ENCODE measurements around the gene CFAP251. TPM values are rescaled to one million over a fixed set of nuclear protein-coding genes. Genes with fewer than 3 reads are reported as not detected.
"Not testable (repeated sequence)": the region's sequence is repeated elsewhere in the genome, so short reads cannot be mapped to it uniquely, and the experiment has no call there.

The CFAP251 gene
- 0.92 and 1.5 TPM in 2 replicates for total RNA-seq (ENCODE audit: low replicate concordance)

- Histone ChIP-seq H3K79me2 (ENCODE audit: low read depth) (no peaks in the 10 kb centered on the region), H3K36me3 (no peaks in the 10 kb centered on the region), H3K4me2 (peak within 1 kb of the TSS; percentile 79), H4K20me1 (ENCODE audit: low read depth) (peaks cover 18% of the 10 kb centered on the region), H2AFZ (replicated peaks) (no peak within 1 kb of the TSS), H3K4me3 (peak within 1 kb of the TSS; percentile 48), H3K9ac (no peak within 1 kb of the TSS), H3K27me3 (no peaks in the 10 kb centered on the region), H3K9me3 (ENCODE audit: low read depth) (no peaks in the 10 kb centered on the region), H3F3A (ENCODE audit: low read depth) (peaks cover 34% of the 10 kb centered on the region), H3K27ac (no peak within 1 kb of the TSS), H3K4me1 (peaks cover 22% of the 10 kb centered on the region)
- peak; percentile 59 for TF ChIP-seq CTCF (IDR thresholded peaks at IDR 0.05)
- no peak for TF ChIP-seq EZH2phosphoT487 (IDR thresholded peaks at IDR 0.05)
- TF ChIP-seq EZH2 (IDR thresholded peaks at IDR 0.05) = no peak
- peak; percentile 94 for DNase-seq (ENCODE audit: low spot score)
- Mint-ChIP-seq H3K4me1 (peaks cover 31% of the 10 kb centered on the region), H3K27ac (no peak within 1 kb of the TSS), H3K4me3 (peak within 1 kb of the TSS; percentile 77), H3K36me3 (peaks cover 8% of the 10 kb centered on the region), H3K9me3 (no peaks in the 10 kb centered on the region), H3K27me3 (ENCODE audit: insufficient read depth, low read depth) (peaks cover 2% of the 10 kb centered on the region)
Observed at GRCh38 chr12:121917950-121918678, at the start of gene CFAP251. TSS of gene CFAP251 (plus strand) at chr12:121918592. CDS start at chr12:121921306, 2,714 bp downstream.

GRCh38 chr12:121869229-121869628 is 49.2 kb upstream of the CFAP251 start:
- H3K36me3 ChIP-seq; H3K4me3 ChIP-seq; H3K9me3 Mint-ChIP-seq; H3K79me2 ChIP-seq (ENCODE audit: low read depth); H3K9me3 ChIP-seq (ENCODE audit: low read depth); H3K27ac Mint-ChIP-seq; H3K9ac ChIP-seq; H3K27me3 ChIP-seq; H3K4me1 Mint-ChIP-seq; H3K4me2 ChIP-seq; H3F3A ChIP-seq (ENCODE audit: low read depth); H4K20me1 ChIP-seq (ENCODE audit: low read depth); H2AFZ ChIP-seq (replicated peaks); H3K27me3 Mint-ChIP-seq (ENCODE audit: insufficient read depth, low read depth); H3K36me3 Mint-ChIP-seq; H3K27ac ChIP-seq; H3K4me3 Mint-ChIP-seq; DNase-seq (ENCODE audit: low spot score); H3K4me1 ChIP-seq: not testable (repeated sequence)

- Histone ChIP-seq H3K4me2 (no peak overlapping the region), H4K20me1 (ENCODE audit: low read depth) (no peaks in the 10 kb centered on the region), H3K9me3 (ENCODE audit: low read depth) (no peaks in the 10 kb centered on the region), H3K4me1 (no peaks in the 10 kb centered on the region), H2AFZ (replicated peaks) (no peak overlapping the region), H3K4me3 (no peak overlapping the region), H3K36me3 (no peaks in the 10 kb centered on the region), H3K27me3 (no peaks in the 10 kb centered on the region), H3F3A (ENCODE audit: low read depth) (no peaks in the 10 kb centered on the region), H3K9ac (no peak overlapping the region), H3K27ac (no peak overlapping the region), H3K79me2 (ENCODE audit: low read depth) (no peaks in the 10 kb centered on the region)
- no peaks in the 10 kb centered on the region for H3K36me3 Mint-ChIP-seq
- no peaks in the 10 kb centered on the region for H3K9me3 Mint-ChIP-seq
- no peak for TF ChIP-seq CTCF (IDR thresholded peaks at IDR 0.05)
- peaks cover 2% of the 10 kb centered on the region for H3K4me1 Mint-ChIP-seq
- no peak overlapping the region for H3K4me3 Mint-ChIP-seq
- DNase-seq (ENCODE audit: low spot score) = no peak
- peaks cover 8% of the 10 kb centered on the region for H3K27me3 Mint-ChIP-seq (ENCODE audit: insufficient read depth, low read depth)
- no peak overlapping the region for H3K27ac Mint-ChIP-seq
Observed at GRCh38 chr12:121871467-121871866, 46.9 kb upstream of the CFAP251 start.

GRCh38 chr12:121872546-121873215 is 45.7 kb upstream of the CFAP251 start:
- no peak overlapping the region for H3K27ac Mint-ChIP-seq
- TF ChIP-seq EZH2 (IDR thresholded peaks at IDR 0.05) (no peak), CTCF (IDR thresholded peaks at IDR 0.05) (no peak), EZH2phosphoT487 (IDR thresholded peaks at IDR 0.05) (no peak)
- no peak overlapping the region for H3K4me3 Mint-ChIP-seq

More at GRCh38 chr12:121872546-121873215, 45.7 kb upstream of the CFAP251 start:
- Histone ChIP-seq H3K4me3 (no peak overlapping the region), H3K36me3 (no peaks in the 10 kb centered on the region), H3K27ac (no peak overlapping the region), H3K9ac (no peak overlapping the region), H3F3A (ENCODE audit: low read depth) (no peaks in the 10 kb centered on the region), H3K4me2 (no peak overlapping the region), H3K79me2 (ENCODE audit: low read depth) (no peaks in the 10 kb centered on the region), H4K20me1 (ENCODE audit: low read depth) (no peaks in the 10 kb centered on the region), H3K4me1 (no peaks in the 10 kb centered on the region), H2AFZ (replicated peaks) (no peak overlapping the region), H3K9me3 (ENCODE audit: low read depth) (no peaks in the 10 kb centered on the region), H3K27me3 (no peaks in the 10 kb centered on the region)
- Mint-ChIP-seq H3K9me3 (no peaks in the 10 kb centered on the region), H3K36me3 (no peaks in the 10 kb centered on the region), H3K27me3 (ENCODE audit: insufficient read depth, low read depth) (peaks cover 9% of the 10 kb centered on the region), H3K4me1 (peaks cover 2% of the 10 kb centered on the region)
- no peak for DNase-seq (ENCODE audit: low spot score)
